Stimulated activated CD4-positive, alpha-beta T cell treated with anti-CD3 and anti-CD28 coated beads, TNF-alpha, amount 100 ng/mL, for 24 hours (primary cell): ENCODE measurements around the gene LGALS9.
"Not testable (repeated sequence)": the region's sequence is repeated elsewhere in the genome, so short reads cannot be mapped to it uniquely, and the experiment has no call there.

Experiments used
- DNase-seq, 3 experiments: peaks; one replicate each; pipeline ENCODE4 v3.0.0-alpha.2; 2020; ENCODE audit warnings: low read depth in 3 of 3

LGALS9 gene

DNA sequence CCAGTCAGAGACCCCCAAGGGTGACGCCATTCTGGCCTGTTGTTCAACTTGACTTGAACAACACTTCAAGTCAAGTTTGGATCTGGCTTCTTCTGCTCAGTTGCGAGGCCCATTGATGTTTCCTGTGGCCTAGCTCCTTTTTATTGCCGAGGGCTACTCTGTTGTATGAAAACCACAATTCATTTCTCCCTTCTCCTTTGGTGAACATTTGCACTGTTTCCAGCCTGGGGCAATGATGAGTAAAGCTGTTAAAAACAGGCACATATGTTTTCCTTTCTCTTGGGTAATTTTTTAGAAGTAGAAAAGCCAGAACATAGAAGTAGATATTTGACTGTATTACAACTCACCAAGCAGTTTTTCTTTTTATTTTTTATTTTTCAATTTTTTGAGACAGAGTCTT, 1.7 kb upstream of the LGALS9 start:
- not testable (repeated sequence) for DNase-seq

DNA sequence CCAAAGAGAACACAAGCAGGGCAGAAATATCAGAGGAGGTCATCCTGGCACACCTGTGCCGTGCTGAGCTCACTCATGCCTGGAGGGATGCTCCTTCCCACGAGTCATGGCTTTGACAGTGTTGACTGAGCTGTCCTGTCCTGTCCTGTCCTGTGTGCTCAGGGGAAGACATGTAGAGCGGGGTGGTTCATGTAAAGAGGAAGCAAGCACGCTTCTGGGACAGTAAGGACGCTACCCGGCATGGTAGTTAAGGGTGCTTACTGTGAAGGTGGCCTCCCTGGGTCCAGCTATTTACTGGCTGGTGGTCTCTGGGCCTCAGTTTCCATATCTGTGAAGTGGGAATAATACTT, 398 bp downstream of the LGALS9 start:
- no peak for DNase-seq

GRCh38 chr17:27631897-27632725, 1.1 kb downstream of the LGALS9 start:
- no peak for DNase-seq

DNA sequence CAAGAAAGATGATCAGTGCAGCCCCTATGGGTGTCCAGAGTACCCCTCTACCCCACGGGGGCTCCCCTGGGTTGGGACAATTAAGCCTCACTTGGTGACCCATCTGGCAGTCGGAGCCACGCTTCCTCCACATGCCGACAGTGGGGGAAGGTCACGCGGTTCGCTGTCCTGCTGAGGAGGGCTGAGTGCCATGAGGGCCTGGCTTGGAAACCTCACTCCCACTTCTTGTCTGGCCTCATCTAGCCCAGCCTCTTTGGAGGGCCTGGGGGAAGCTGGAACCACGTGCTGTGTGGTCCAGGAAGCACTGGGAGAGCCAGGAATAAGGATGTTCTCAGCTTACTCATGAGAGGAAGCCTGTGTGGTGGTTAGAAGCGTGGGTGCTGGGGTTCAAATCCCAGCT, 1.8 kb downstream of the LGALS9 start:
- not testable (repeated sequence) for DNase-seq

DNA sequence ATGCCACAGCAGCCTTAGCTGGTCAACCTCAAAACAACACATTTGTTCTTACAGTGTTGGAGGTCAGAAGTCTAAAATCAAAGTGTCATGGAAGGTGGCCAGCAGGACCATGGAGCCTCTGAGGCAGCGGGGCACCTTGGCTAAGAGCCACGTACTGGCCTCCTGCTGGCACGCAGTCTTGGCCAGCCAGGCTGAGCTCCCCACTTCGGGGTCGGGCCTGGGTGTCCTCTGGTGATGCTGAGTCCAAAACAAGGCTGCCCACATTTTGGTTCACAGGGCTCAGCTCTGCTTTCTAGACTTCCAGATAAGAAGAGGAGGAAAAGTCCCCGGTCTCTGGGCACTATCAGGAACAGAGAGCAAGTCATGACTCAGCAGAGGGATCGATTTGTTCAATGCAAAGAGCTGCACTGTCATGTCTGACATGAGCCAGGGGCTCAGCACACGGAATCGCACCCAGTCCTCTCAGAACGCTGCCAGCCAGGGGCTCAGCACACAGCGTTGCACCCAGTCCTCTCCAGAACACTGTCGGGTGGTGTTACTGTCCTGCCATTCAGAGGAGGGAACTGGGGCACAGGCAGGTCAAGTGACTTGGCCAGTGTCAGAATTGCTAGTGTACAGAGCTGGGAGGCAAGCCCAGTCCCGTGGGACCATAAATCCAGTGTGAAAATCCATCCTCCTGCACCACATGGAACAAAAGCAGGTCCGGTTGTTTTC, 2.5 kb downstream of the LGALS9 start:
- no peak for DNase-seq

DNA sequence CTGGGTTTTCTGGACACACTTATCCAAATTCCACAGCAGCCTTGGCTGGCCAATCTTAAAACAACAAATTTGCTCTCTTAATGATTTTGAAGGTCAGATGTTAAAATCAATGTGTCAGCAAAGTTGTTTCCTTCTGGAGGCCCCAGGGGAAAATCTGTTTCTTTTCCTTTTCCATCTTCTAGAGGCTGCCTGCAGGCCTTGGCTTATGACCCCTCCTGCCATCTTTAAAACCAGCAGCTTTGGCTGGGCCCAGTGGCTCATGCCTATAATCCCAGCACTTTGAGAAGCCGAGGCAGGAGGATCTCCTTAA, 3.0 kb downstream of the LGALS9 start:
- no peak for DNase-seq

DNA sequence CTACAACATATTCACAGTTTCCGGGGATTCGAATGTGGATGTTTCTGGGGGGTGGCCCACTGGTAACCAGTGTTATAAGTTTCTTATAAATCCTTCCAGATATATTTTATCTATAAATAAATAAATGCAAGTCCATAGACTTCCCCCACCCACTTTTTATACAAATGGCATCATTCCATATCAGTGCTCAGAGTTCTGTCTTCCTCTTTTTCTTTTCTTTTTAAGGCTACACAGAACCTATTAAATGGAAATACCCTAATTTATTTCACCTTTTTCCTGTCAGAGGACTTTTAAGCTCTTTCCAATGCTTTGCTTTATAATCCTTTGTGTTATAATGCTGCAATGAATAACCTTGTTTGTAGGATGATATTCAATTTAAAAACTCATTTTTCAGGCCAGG, 3.8 kb downstream of the LGALS9 start:
- no peak for DNase-seq

DNA sequence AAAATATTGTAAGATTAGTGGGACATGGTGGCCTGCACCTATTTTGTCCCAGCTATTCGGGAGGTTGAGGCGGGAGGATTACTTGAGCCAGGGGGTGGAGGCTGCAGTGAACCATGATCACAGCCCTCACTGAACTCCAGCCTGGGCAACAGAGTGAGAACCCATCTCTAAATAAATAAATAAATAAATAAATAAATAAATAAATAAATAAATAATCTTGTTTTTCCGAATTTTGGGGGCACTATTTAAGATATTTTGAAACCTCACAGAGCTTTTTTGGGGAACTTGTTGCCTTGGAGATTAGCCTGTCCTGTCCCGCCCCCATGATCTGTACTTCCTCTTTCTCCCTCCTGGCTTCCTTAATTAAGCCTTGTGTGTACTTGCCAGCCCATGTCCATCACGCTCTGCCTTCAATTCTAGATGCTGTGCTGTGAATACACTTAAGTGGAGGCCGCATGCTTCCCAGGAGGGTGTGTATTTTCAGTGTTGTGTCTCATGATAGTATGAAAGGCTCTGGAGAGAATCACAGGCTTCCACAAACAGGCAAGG, 4.4 kb downstream of the LGALS9 start:
- no peak for DNase-seq

DNA sequence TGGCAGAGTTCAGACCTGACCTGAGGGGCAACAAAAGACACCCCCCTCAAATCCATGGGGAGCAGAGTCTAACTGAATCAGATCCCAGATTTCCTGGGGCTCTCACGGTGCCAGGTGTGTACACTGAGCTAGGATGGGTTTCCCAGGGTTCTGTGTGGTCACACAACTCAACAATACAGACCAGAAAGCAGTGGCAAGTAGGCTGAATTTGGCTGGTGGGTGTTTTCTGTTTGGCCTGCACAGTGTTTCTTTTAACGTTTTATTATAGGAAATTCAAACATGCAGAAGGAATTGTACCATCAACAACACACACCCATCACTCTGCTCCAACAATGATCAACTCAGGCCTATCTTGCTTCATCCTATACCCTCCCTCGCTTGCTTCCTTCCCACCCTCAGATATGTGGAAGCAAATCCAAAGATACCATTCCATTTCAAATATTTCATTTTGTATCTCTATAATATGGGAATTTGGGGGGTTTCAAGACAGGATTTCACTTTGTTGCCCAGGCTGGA, 5.1 kb downstream of the LGALS9 start:
- DNase-seq = not testable (repeated sequence)

DNA sequence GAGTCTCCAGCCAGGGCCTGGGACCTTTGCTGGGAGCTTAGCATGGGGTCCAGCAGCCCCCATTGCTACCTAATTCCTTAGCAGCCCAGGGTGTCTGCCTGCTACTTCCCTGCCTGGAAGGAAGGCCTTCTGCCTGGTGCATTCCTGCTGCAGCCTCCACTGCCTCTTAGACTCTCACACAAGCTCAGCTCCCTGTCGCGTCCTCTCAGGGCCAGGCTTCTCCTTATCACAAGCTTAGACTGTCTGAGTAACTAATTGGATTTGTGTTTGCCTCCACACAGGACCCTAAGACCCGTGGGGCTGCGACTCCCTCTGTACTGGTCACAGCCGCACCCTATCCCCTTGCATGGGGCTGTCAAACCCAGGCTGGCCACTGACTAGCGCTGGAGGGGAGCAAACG, 6.8 kb downstream of the LGALS9 start:
- not testable (repeated sequence) for DNase-seq

DNA sequence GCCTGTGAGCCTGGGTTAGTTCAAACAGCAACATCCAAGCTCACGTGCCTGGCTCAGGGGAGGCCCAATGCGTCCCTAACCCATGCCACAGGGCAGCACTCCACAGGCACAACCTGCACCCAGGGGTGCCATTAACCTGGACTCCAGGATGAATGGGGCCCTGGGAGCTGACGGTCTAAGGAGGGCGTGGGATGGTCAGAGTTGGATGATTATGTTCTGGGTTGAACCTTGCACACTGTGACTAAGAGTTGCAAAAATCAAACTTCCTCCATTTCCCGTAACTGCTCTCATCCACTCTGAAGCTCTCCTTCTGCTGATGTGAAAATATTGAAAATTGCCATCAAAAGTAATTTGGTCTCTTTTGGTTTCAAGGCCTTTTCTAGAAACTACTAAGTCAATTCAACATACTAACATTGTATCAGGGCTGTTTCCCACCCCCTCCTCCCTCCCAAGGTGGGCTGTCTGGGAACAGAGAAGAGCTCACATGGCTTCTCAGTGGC, 7.5 kb downstream of the LGALS9 start:
- not testable (repeated sequence) for DNase-seq

DNA sequence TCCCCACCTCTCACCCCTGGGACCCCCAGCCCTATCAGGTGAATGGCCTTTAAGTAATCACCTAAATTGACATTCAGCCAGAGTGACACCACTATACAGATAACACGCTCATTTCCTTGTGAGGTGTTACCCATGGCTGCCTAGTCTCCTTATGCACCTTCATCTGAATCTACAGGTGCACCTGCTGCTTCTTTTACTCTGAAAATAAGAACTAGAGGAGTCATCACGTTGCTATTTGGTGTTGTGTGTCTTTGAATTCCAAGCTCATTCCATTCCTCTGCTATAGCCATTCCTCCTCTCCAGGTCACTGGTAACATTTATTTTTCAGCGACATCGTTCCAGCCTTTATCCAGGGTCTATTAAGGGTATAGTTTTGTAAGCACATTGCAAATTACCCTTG, 9.8 kb downstream of the LGALS9 start:
- DNase-seq = no peak

DNA sequence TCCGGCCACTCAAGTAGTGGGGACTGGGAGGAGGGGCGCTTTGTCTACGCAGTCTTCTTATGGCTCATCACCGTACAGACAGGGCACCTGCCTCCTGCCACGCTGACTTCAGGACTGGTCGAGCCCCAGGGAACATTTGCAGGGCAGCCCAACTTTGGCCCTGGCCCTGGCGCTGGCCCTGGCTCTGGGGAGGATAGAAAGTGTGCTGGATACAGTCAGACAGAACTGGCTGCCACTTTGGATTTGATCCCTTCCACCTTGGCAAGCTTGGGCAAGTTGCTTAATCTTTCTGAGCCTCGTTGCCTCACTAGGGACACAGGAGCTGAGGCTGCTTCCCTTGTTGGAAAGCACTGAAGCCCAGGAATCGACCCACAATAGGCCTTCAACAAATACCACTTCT, 13.6 kb downstream of the LGALS9 start:
- DNase-seq = no peak

GRCh38 chr17:27645621-27646020, 14.6 kb downstream of the LGALS9 start:
- not testable (repeated sequence) for DNase-seq

- no peak for DNase-seq
Observed at GRCh38 chr17:27646232-27646631, 15.2 kb downstream of the LGALS9 start.

- DNase-seq = no peak
Observed at GRCh38 chr17:27647765-27648164, 16.8 kb downstream of the LGALS9 start.

DNA sequence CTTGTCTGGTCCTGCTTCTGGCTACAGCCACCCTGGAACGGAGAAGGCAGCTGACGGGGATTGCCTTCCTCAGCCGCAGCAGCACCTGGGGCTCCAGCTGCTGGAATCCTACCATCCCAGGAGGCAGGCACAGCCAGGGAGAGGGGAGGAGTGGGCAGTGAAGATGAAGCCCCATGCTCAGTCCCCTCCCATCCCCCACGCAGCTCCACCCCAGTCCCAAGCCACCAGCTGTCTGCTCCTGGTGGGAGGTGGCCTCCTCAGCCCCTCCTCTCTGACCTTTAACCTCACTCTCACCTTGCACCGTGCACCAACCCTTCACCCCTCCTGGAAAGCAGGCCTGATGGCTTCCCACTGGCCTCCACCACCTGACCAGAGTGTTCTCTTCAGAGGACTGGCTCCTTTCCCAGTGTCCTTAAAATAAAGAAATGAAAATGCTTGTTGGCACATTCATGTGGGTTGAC, 18.2 kb downstream of the LGALS9 start:
- DNase-seq = not testable (repeated sequence)

DNA sequence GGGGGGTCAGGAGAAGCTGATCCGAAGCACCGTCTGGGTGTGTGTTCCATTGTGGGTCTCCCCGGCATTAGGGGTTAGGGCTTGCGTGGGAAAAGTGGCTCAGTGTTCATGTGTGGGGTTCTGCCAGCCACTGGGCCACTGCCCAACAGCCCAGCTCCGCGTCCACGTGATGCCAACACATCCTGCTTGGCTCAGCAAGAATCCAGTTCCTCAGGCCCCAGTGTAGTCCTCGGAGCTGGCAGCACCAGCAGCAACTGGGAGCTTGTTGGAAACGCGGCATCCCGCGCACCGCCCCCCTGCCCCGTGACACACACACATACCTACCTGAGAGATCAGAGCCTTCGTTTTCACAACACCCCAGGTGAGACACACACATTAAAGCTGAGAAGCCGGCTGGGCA, 18.9 kb downstream of the LGALS9 start:
- DNase-seq = no peak

DNA sequence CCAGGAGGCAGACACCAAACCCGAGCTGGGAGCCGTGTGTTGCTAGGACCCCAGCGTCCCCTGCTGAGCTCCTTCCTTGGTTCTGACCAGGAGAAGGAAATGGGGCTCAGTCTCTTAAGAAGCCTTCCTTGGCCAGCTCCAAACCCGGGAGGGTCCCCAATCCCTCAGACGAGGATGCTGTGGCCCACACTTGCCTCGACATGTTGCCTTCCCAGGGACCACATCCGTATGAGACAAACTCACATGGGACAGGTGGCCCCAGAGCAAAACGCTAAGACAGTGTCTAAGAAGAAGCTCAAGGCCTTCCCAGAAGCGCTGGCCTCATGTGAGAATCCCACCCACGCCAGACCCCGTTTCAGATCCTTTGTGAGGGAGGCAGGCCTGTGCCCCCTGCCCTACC, 19.8 kb downstream of the LGALS9 start:
- DNase-seq = no peak

GRCh38 chr17:27651411-27652345, 20.7 kb downstream of the LGALS9 start:
- peak; percentile 46 to 70 (median 50) for DNase-seq

DNA sequence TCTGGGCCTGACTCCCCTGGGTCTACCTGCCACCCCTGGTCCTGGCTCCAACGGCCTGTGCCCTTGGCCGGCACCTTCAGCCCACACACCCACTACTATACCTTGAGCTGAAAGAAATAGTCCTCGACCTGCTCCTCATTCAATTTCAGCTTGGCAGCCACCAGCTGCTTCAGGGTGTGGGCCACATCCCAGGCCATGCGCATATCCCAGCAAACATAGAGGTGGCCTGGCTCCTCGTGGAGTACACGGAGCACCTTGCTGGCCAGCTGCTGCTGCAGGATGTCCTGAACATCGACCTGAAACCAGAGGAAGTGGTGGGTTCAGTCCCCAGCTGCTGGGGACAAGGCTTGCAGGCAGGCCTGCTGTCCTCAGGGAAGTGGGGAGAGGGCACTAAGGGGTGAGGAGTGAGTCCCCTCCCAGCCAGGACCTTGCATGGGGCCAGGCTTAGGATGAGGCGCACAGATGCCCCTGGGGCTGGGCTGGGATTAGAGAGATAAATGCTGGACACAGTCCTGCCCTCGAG, 22.5 kb downstream of the LGALS9 start:
- not testable (repeated sequence) for DNase-seq
